Neural progenitor cell (in vitro differentiated cells): Measurements from ENCODE around the gene FOXG1.

Experiments used
- CTCF ChIP-seq: fragments of 200-600 bp; sonication (generic); IDR thresholded peaks from 2 replicates; pipeline ENCODE4 v1.5.1; 2017; ENCODE audit warnings: antibody characterized with exemption, mild to moderate bottlenecking
- EZH2 ChIP-seq: fragments of 200-600 bp; sonication (generic); IDR thresholded peaks from 2 replicates; pipeline ENCODE4 v1.6.1; 2017; ENCODE audit warnings: antibody characterized with exemption, mild to moderate bottlenecking, moderate library complexity

- no peak for TF ChIP-seq CTCF
- no peak for TF ChIP-seq EZH2
Observed at GRCh38 chr14:28745176-28745575, 21.4 kb upstream of the FOXG1 start.
